ENCODE data around the gene CFL1.

CFL1 gene

GRCh38 chr11:65857853-65858680 lies at the start of gene CFL1:
Gene CFL1 (minus strand): TSS chr11:65858180. CDS start chr11:65858099, 81 bp downstream.
- TF ChIP-seq CTCF (IDR thresholded peaks at IDR 0.05; ENCODE audit: insufficient read depth, low read depth, low read length, missing control alignments) = no peak
- DNase-seq (ENCODE audit: low read depth) = peak; percentile 99
- peak within 1 kb of the TSS; percentile 79 for H3K4me3 ChIP-seq (ENCODE audit: low read depth, low read length)

- no peak for DNase-seq (ENCODE audit: low read depth)
- H3K4me3 ChIP-seq (ENCODE audit: low read depth, low read length) = no peak overlapping the region
- no peak for TF ChIP-seq CTCF (IDR thresholded peaks at IDR 0.05; ENCODE audit: insufficient read depth, low read depth, low read length, missing control alignments)
Observed at GRCh38 chr11:65906602-65907001, 48.6 kb upstream of the CFL1 start.

- no peak for TF ChIP-seq CTCF (IDR thresholded peaks at IDR 0.05; ENCODE audit: insufficient read depth, low read depth, low read length, missing control alignments)
- no peak for DNase-seq (ENCODE audit: low read depth)
- H3K4me3 ChIP-seq (ENCODE audit: low read depth, low read length) = no peak overlapping the region
Observed at GRCh38 chr11:65903715-65904114, 45.7 kb upstream of the CFL1 start.

GRCh38 chr11:65903068-65903481 lies 45.1 kb upstream of the CFL1 start:
- no peak for TF ChIP-seq CTCF (IDR thresholded peaks at IDR 0.05; ENCODE audit: insufficient read depth, low read depth, low read length, missing control alignments)
- H3K4me3 ChIP-seq (ENCODE audit: low read depth, low read length) = no peak overlapping the region
- DNase-seq (ENCODE audit: low read depth) = no peak

- H3K4me3 ChIP-seq (ENCODE audit: low read depth, low read length) = no peak overlapping the region
- DNase-seq (ENCODE audit: low read depth) = no peak
- TF ChIP-seq CTCF (IDR thresholded peaks at IDR 0.05; ENCODE audit: insufficient read depth, low read depth, low read length, missing control alignments) = no peak
Observed at GRCh38 chr11:65900899-65901180, 42.9 kb upstream of the CFL1 start.

GRCh38 chr11:65900125-65900898 lies 42.3 kb upstream of the CFL1 start, which contains the start of gene FOSL1:
Gene FOSL1 (minus strand): TSS chr11:65900388. CDS start chr11:65900339, 49 bp downstream.
- DNase-seq (ENCODE audit: low read depth) = peak; percentile 98
- peak within 1 kb of the TSS; percentile 60 for H3K4me3 ChIP-seq (ENCODE audit: low read depth, low read length)
- TF ChIP-seq CTCF (IDR thresholded peaks at IDR 0.05; ENCODE audit: insufficient read depth, low read depth, low read length, missing control alignments) = no peak
